Panc1 (cell line): ENCODE measurements around the gene MRPL4.

Experiments used
- CTCF ChIP-seq: fragments of 450-650 bp; IDR thresholded peaks from 2 replicates; pipeline ENCODE4 v1.5.1; 2017; ENCODE audit warnings: mild to moderate bottlenecking
- POLR2AphosphoS5 ChIP-seq: IDR thresholded peaks from 2 replicates; pipeline ENCODE4 v1.6.1; 2012; ENCODE audit warnings: mild to moderate bottlenecking, low read depth, low read length, moderate library complexity
- REST ChIP-seq, 2 experiments: IDR thresholded peaks; 2 replicates each; pipeline ENCODE4 v1.6.1; 2011 to 2012; ENCODE audit warnings: low read depth in 2 of 2, control low read depth in 1 of 2, low read length in 1 of 2, mild to moderate bottlenecking in 1 of 2, moderate library complexity in 1 of 2; ENCODE audit not compliant: insufficient read depth in 1 of 2
- SIN3A ChIP-seq: IDR thresholded peaks from 2 replicates; pipeline ENCODE4 v1.6.1; 2012; ENCODE audit warnings: low read depth, mild to moderate bottlenecking, low read length, moderate library complexity, borderline replicate concordance; ENCODE audit not compliant: insufficient read depth
- TCF7L2 ChIP-seq: IDR thresholded peaks from 2 replicates; pipeline ENCODE4 v1.6.1; 2011; ENCODE audit warnings: mild to moderate bottlenecking, low read depth, low read length, inconsistent platforms

GRCh38 chr19:10211061-10211460 is 41.0 kb upstream of the MRPL4 start:
- TF ChIP-seq CTCF (no peak), POLR2AphosphoS5 (no peak), REST (IDR thresholded peaks at IDR 0.05; ENCODE audit: insufficient read depth in 1 of 2, low read depth in 2 of 2, low read length in 1 of 2) (no peak), TCF7L2 (no peak), SIN3A (no peak)
